Measurements from ENCODE around the gene KLHL25.
"Not testable (repeated sequence)": the region's sequence is repeated elsewhere in the genome, so short reads cannot be mapped to it uniquely, and the experiment has no call there.

DNA sequence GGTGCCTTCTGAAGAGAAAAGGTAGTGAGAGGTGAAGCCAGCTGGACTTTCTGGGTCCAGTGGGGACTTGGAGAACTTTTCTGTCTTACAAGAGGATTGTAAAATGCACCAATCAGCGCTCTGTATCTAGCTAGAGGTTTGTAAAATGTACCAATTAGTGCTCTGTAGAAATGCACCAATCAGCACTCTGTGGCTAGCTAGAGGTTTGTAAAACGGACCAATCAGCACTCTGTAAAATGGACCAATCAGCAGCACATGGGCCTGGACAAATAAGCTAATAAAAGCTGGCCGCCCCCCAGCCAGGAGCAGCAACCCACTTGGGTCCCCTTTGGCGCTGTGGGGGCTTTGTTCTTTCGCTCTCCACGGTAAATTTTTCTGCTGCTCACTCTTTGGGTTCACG lies 1.6 kb upstream of the KLHL25 start:
- not testable (repeated sequence) for TF ChIP-seq ZNF384 (IDR thresholded peaks at IDR 0.05); ARNT (IDR thresholded peaks at IDR 0.05); FOXA1 (IDR thresholded peaks at IDR 0.05); FOXM1 (IDR thresholded peaks at IDR 0.05; ENCODE audit: borderline replicate concordance); SP1 (IDR thresholded peaks at IDR 0.05); SUZ12 (IDR thresholded peaks at IDR 0.05); ELF4 (IDR thresholded peaks at IDR 0.05); NFRKB (IDR thresholded peaks at IDR 0.05); HDGF (IDR thresholded peaks at IDR 0.05; ENCODE audit: borderline replicate concordance); L3MBTL2 (conservative IDR thresholded peaks at IDR 0.05); FOXK2 (IDR thresholded peaks at IDR 0.05); BHLHE40 (IDR thresholded peaks at IDR 0.05; ENCODE audit: borderline replicate concordance); CTBP1 (IDR thresholded peaks at IDR 0.05; ENCODE audit: borderline replicate concordance); TARDBP (IDR thresholded peaks at IDR 0.05)

All from HEK293T (cell line).